Prostate gland (tissue), 2 donors: ENCODE measurements around the gene TEX22. TPM values are rescaled to one million over a fixed set of nuclear protein-coding genes. Genes with fewer than 3 reads are reported as not detected.

Experiments
- DNase-seq: peaks from one replicate; pipeline ENCODE4 v3.0.0-alpha.2; 2019; ENCODE audit warnings: low spot score
- H3K27ac ChIP-seq, 2 donors: fragments of 200-600 bp; sonication (generic); 2 replicates each; pipeline ENCODE4 v1.5.1; 2017 to 2019
- H3K27me3 ChIP-seq: fragments of 200-600 bp; sonication (generic); replicated peaks from 2 replicates; pipeline ENCODE4 v1.5.1; 2019; ENCODE audit not compliant: insufficient read depth
- H3K36me3 ChIP-seq, 2 donors: fragments of 200-600 bp; sonication (generic); 1 replicate in 1 of 2; 2 replicates in 1 of 2; pipeline versions ENCODE4 v1.5.1 to v1.8.1; 2017 to 2019
- H3K4me1 ChIP-seq: fragments of 200-600 bp; sonication (generic); replicated peaks from 2 replicates; pipeline ENCODE4 v1.5.1; 2019
- H3K4me3 ChIP-seq, 2 donors: fragments of 200-600 bp; sonication (generic); 2 replicates each; pipeline ENCODE4 v1.5.1; 2017 to 2019
- H3K9me3 ChIP-seq: fragments of 200-600 bp; sonication (generic); 2 replicates; pipeline ENCODE4 v1.5.1; 2017
- CTCF ChIP-seq, 4 experiments: fragments of 200-600 bp in 2 of 4; fragments of 450-650 bp in 2 of 4; sonication (generic) in 2 of 4; IDR thresholded peaks; 1 replicate in 3 of 4; 2 replicates in 1 of 4; pipeline ENCODE4 v1.5.1; 2016 to 2019; ENCODE audit warnings: antibody characterized with exemption in 4 of 4, mild to moderate bottlenecking in 2 of 4, moderate library complexity in 2 of 4
- POLR2A ChIP-seq: fragments of 450-650 bp; IDR thresholded peaks from one replicate; pipeline ENCODE4 v1.6.1; 2016; ENCODE audit warnings: antibody characterized with exemption, mild to moderate bottlenecking
- POLR2AphosphoS5 ChIP-seq: sonication (generic); formaldehyde crosslinking; IDR thresholded peaks from one replicate; pipeline ENCODE4 v1.6.1; 2017; ENCODE audit warnings: antibody characterized with exemption
- WGBS: methylation state at CpG from one replicate; pipeline ENCODE4 v1.1.5; 2018; 5-methylcytosine and 5-hydroxymethylcytosine counted together
- intact Hi-C: fragments of 100-400 bp; cut with DNase I; formaldehyde crosslinking; loops from one replicate; pipeline ENCODE4 v1.14.2; 2022
- total RNA-seq, 2 donors: library from RNA; depleted of rRNA; stranded (reverse); fragments of >200 nt; gene quantifications; one replicate each; pipeline ENCODE4 v1.1.0, GENCODE V29; 2016

TEX22 gene
- total RNA-seq, 2 donors from 2014 or later: 0.57 to 0.73 TPM

- no peaks in the 10 kb centered on the region for H3K9me3 ChIP-seq
- no peak overlapping the region for H3K4me3 ChIP-seq
- no peaks in the 10 kb centered on the region for H3K27me3 ChIP-seq
- intact Hi-C loops: no loop called here
- H3K36me3 ChIP-seq: no peaks in the 10 kb centered on the region
- TF ChIP-seq POLR2AphosphoS5: no peak
- TF ChIP-seq CTCF (IDR thresholded peaks at IDR 0.05): no peak
- TF ChIP-seq POLR2A: no peak
- DNase-seq: no peak
- H3K4me1 ChIP-seq: no peaks in the 10 kb centered on the region
- WGBS: 84% methylated on average over 39 of the region's 40 CpGs
- no peak overlapping the region for H3K27ac ChIP-seq
Observed at GRCh38 chr14:105392131-105393090, 5.9 kb upstream of the TEX22 start.

GRCh38 chr14:105393151-105393550 is 5.2 kb upstream of the TEX22 start:
- Histone ChIP-seq H3K4me1 (peaks cover 4% of the 10 kb centered on the region), H3K27ac (no peak overlapping the region), H3K4me3 (no peak overlapping the region), H3K36me3 (no peaks in the 10 kb centered on the region), H3K9me3 (no peaks in the 10 kb centered on the region), H3K27me3 (no peaks in the 10 kb centered on the region)
- no peak for TF ChIP-seq POLR2A
- TF ChIP-seq CTCF (IDR thresholded peaks at IDR 0.05): no peak
- no peak for TF ChIP-seq POLR2AphosphoS5
- intact Hi-C loops: no loop called here
- no peak for DNase-seq
- WGBS: 92% methylated on average over 14 of the region's 14 CpGs

GRCh38 chr14:105394714-105395537 is 3.4 kb upstream of the TEX22 start:
- Histone ChIP-seq H3K27ac (no peak overlapping the region), H3K27me3 (no peaks in the 10 kb centered on the region), H3K9me3 (no peaks in the 10 kb centered on the region), H3K4me3 (no peak overlapping the region), H3K36me3 (no peaks in the 10 kb centered on the region), H3K4me1 (peaks cover 8% of the 10 kb centered on the region)
- TF ChIP-seq POLR2AphosphoS5 (no peak), CTCF (IDR thresholded peaks at IDR 0.05) (no peak), POLR2A (no peak)
- no peak for DNase-seq
- WGBS: 76% methylated on average over 25 of the region's 25 CpGs
- intact Hi-C loops: no loop called here

- intact Hi-C loops: no loop called here
- Histone ChIP-seq H3K27me3 (no peaks in the 10 kb centered on the region), H3K9me3 (no peaks in the 10 kb centered on the region), H3K4me1 (peaks cover 8% of the 10 kb centered on the region), H3K36me3 (no peaks in the 10 kb centered on the region), H3K4me3 (no peak overlapping the region), H3K27ac (no peak overlapping the region)
- 90% methylated on average over 3 of the region's 8 CpGs for WGBS
- no peak for DNase-seq
- TF ChIP-seq CTCF (IDR thresholded peaks at IDR 0.05) (no peak), POLR2AphosphoS5 (no peak), POLR2A (no peak)
Observed at GRCh38 chr14:105395538-105395854, 2.8 kb upstream of the TEX22 start.
